ENCODE measurements around the gene TERT.

DNA sequence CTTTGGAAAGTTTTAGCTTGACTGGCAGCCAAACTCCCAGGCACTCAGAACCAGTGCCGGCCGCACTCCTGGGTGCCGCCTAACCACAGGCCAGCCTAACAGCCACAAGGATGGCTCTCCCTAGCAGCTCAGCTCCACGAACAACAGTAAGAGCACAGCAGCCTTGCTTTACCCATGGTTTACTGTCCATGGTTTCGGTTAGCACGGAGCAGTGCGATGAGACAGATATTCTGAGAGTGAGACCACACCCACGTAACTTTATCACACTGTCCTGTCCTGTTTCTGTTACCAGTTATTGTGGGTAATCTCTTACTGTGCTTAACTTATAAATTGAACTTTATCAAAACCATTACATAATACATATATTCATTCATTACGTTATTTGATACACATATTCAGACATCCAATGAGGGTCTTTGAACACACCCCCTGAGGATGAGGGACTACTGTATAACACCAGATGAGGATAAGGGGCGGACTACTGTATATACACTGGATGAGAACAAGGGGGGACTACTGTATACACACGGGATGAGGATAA is 37.7 kb upstream of the TERT start:
- TF ChIP-seq BHLHE40 (IDR thresholded peaks at IDR 0.05; ENCODE audit: low read length) (no peak), RAD21 (CRISPR knock-in tag; IDR thresholded peaks at IDR 0.05) (no peak), ZNF484 (CRISPR knock-in tag; IDR thresholded peaks at IDR 0.05; ENCODE audit: borderline replicate concordance, low read depth) (no peak), SUZ12 (IDR thresholded peaks at IDR 0.05; ENCODE audit: low read depth, low read length) (no peak), EZH2 (conservative IDR thresholded peaks at IDR 0.05; ENCODE audit: low read depth, low read length) (no peak)
- TF ChIP-seq, protein P1, sequence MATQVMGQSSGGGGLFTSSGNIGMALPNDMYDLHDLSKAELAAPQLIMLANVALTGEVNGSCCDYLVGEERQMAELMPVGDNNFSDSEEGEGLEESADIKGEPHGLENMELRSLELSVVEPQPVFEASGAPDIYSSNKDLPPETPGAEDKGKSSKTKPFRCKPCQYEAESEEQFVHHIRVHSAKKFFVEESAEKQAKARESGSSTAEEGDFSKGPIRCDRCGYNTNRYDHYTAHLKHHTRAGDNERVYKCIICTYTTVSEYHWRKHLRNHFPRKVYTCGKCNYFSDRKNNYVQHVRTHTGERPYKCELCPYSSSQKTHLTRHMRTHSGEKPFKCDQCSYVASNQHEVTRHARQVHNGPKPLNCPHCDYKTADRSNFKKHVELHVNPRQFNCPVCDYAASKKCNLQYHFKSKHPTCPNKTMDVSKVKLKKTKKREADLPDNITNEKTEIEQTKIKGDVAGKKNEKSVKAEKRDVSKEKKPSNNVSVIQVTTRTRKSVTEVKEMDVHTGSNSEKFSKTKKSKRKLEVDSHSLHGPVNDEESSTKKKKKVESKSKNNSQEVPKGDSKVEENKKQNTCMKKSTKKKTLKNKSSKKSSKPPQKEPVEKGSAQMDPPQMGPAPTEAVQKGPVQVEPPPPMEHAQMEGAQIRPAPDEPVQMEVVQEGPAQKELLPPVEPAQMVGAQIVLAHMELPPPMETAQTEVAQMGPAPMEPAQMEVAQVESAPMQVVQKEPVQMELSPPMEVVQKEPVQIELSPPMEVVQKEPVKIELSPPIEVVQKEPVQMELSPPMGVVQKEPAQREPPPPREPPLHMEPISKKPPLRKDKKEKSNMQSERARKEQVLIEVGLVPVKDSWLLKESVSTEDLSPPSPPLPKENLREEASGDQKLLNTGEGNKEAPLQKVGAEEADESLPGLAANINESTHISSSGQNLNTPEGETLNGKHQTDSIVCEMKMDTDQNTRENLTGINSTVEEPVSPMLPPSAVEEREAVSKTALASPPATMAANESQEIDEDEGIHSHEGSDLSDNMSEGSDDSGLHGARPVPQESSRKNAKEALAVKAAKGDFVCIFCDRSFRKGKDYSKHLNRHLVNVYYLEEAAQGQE (IDR thresholded peaks at IDR 0.05; ENCODE audit: borderline replicate concordance in 1 of 2, low read depth in 1 of 2, low read length in 2 of 2), result no peak

Data from HepG2 (cell line).